B cell (primary cell): ENCODE results near the gene ACOXL. TPM values are rescaled to one million over a fixed set of nuclear protein-coding genes. Genes with fewer than 3 reads are reported as not detected.

Experiments
- ATAC-seq: fragments of 200-7000 bp; cut with Tn5 transposase; one replicate; pipeline ENCODE4 v1.10.0; 2021; ENCODE audit warnings: low read depth, mild to moderate bottlenecking, moderate number of reproducible peaks, moderate library complexity
- CTCF ChIA-PET: fragments of 350-600 bp; sonication (Branson Sonifier 250); formaldehyde crosslinking; loops from one replicate; lab custom pipeline; 2021; ENCODE audit warnings: antibody characterized with exemption, inconsistent platforms; lab: Charles Lee
- POLR2A ChIA-PET: fragments of 350-600 bp; sonication (Branson Sonifier 250); formaldehyde crosslinking; loops from one replicate; lab custom pipeline; 2021; ENCODE audit warnings: antibody characterized with exemption; lab: Charles Lee
- DNase-seq: peaks from one replicate; pipeline ENCODE4 v3.0.0; 2013
- H2AFZ ChIP-seq: 2 replicates; pipeline ENCODE4 v1.6.1; 2012; ENCODE audit warnings: mild to moderate bottlenecking, low read depth, low read length; ENCODE audit not compliant: insufficient read depth, poor library complexity, severe bottlenecking
- H3K27ac ChIP-seq, 2 donors: 1 replicate in 1 of 2; 2 replicates in 1 of 2; pipeline ENCODE4 v1.5.1; 2012 to 2013; ENCODE audit warnings: low read length in 2 of 2, mild to moderate bottlenecking in 2 of 2, moderate library complexity in 1 of 2
- H3K27me3 ChIP-seq, 4 experiments: fragments of 200-600 bp in 1 of 4; sonication (generic) in 1 of 4; replicated peaks in 1 of 4; 1 replicate in 2 of 4; 2 replicates in 2 of 4; pipeline versions ENCODE4 v1.6.1 to v1.7.0; 2013 to 2016; ENCODE audit warnings: low read length in 3 of 4, mild to moderate bottlenecking in 2 of 4, mixed read lengths in 1 of 4, moderate library complexity in 1 of 4; ENCODE audit not compliant: insufficient read depth in 4 of 4, control insufficient read depth in 3 of 4; ENCODE audit errors: control extremely low read depth in 1 of 4
- H3K36me3 ChIP-seq, 2 experiments: replicated peaks in 1 of 2; 1 replicate in 1 of 2; 2 replicates in 1 of 2; pipeline versions ENCODE4 v1.6.1 to v1.7.1; 2013; ENCODE audit warnings: low read length in 1 of 2; ENCODE audit not compliant: insufficient read depth in 2 of 2, control insufficient read depth in 1 of 2; ENCODE audit errors: control extremely low read depth in 1 of 2, extremely low read depth in 1 of 2
- H3K4me1 ChIP-seq, 2 donors: fragments of 200-600 bp in 1 of 2; sonication (generic) in 1 of 2; 1 replicate in 1 of 2; 2 replicates in 1 of 2; pipeline versions ENCODE4 v1.5.1 to v1.6.1; 2013 to 2017; ENCODE audit warnings: low read length in 2 of 2; ENCODE audit not compliant: control insufficient read depth in 2 of 2, insufficient read depth in 2 of 2
- H3K4me2 ChIP-seq: replicated peaks from 2 replicates; pipeline ENCODE3; 2012; ENCODE audit warnings: mild to moderate bottlenecking, low read depth, low read length; ENCODE audit not compliant: poor library complexity, severe bottlenecking
- H3K4me3 ChIP-seq, 5 experiments: fragments of 200-600 bp in 1 of 5; sonication (generic) in 1 of 5; 1 replicate in 3 of 5; 2 replicates in 2 of 5; pipeline versions ENCODE4 v1.5.1 to v1.7.0; 2011 to 2016; ENCODE audit warnings: low read length in 4 of 5, mild to moderate bottlenecking in 4 of 5, low read depth in 2 of 5, control low read depth in 1 of 5, moderate library complexity in 1 of 5; ENCODE audit not compliant: insufficient read depth in 1 of 5; ENCODE audit errors: control extremely low read depth in 1 of 5, extremely low read depth in 1 of 5
- H3K79me2 ChIP-seq: fragments of 200-600 bp; sonication (generic); one replicate; pipeline ENCODE4 v1.6.0; 2016; ENCODE audit warnings: low read length; ENCODE audit not compliant: control insufficient read depth, insufficient read depth
- H3K9ac ChIP-seq: fragments of 200-600 bp; sonication (generic); 2 replicates; pipeline ENCODE4 v1.6.1; 2017; ENCODE audit warnings: mild to moderate bottlenecking, low read length, moderate library complexity
- H3K9me3 ChIP-seq, 3 donors: one replicate each; pipeline versions ENCODE4 v1.6.1 to v1.7.1; 2013; ENCODE audit warnings: low read length in 2 of 3; ENCODE audit not compliant: control insufficient read depth in 2 of 3, insufficient read depth in 1 of 3; ENCODE audit errors: control extremely low read depth in 1 of 3
- H4K20me1 ChIP-seq: 2 replicates; pipeline ENCODE4 v1.6.0; 2012; ENCODE audit warnings: mild to moderate bottlenecking, low read length; ENCODE audit not compliant: insufficient read depth, control insufficient read depth, poor library complexity, severe bottlenecking
- H3K27ac Mint-ChIP-seq: one replicate; pipeline ENCODE4 v1.8.0; 2021; ENCODE audit warnings: mixed read lengths
- H3K27me3 Mint-ChIP-seq: one replicate; pipeline ENCODE4 v1.8.0; 2021; ENCODE audit warnings: mixed read lengths
- H3K4me1 Mint-ChIP-seq: one replicate; pipeline ENCODE4 v1.8.0; 2021; ENCODE audit warnings: mixed read lengths
- H3K4me3 Mint-ChIP-seq: one replicate; pipeline ENCODE4 v1.8.0; 2021; ENCODE audit warnings: mixed read lengths
- H3K9me3 Mint-ChIP-seq: one replicate; pipeline ENCODE4 v1.8.0; 2022; ENCODE audit warnings: mixed read lengths; ENCODE audit not compliant: insufficient read depth
- CTCF ChIP-seq: fragments of 200-600 bp; IDR thresholded peaks from one replicate; pipeline ENCODE4 v1.8.0; 2022; ENCODE audit warnings: antibody characterized with exemption, mild to moderate bottlenecking
- EZH2 ChIP-seq: IDR thresholded peaks from 2 replicates; pipeline ENCODE4 v1.6.1; 2012; ENCODE audit warnings: borderline replicate concordance, low read depth, mild to moderate bottlenecking, moderate library complexity, low read length; ENCODE audit not compliant: insufficient read depth, poor library complexity, severe bottlenecking
- WGBS: methylation state at CpG from one replicate; pipeline ENCODE4 v1.1.5; 2013; ENCODE audit warnings: missing lambda C conversion rate; ENCODE audit not compliant: insufficient coverage; 5-methylcytosine and 5-hydroxymethylcytosine counted together
- intact Hi-C: fragments of 100-400 bp; cut with micrococcal nuclease; formaldehyde crosslinking; loops from one replicate; pipeline ENCODE4 v1.10.0; 2022
- polyA plus RNA-seq: library from polyadenylated mRNA; depleted of rRNA; stranded (reverse); fragments of >200 nt; gene quantifications from 2 replicates; pipeline ENCODE4 v1.2.3, GENCODE V29; 2012
- total RNA-seq, 2 donors: library from RNA; stranded (reverse); fragments of 120-200 nt in 1 of 2; gene quantifications; 1 replicate in 1 of 2; 2 replicates in 1 of 2; pipeline versions ENCODE4 v1.2.3 to v1.2.4, GENCODE V29; 2013 to 2022

ACOXL gene
- total and polyA plus RNA-seq, 2 donors (not counting 1 experiment from before 2014, with no cell fraction given): 0.06 TPM; not detected in 1

- H3K27me3 Mint-ChIP-seq: peaks cover 63% of the 10 kb centered on the region
Measured at GRCh38 chr2:110716959-110717645, 15.3 kb upstream of the ACOXL start.

More at GRCh38 chr2:110716959-110717645, 15.3 kb upstream of the ACOXL start:
- no peaks in the 10 kb centered on the region for H3K36me3 ChIP-seq
- TF ChIP-seq CTCF (no peak), EZH2 (no peak)
- DNase-seq: no peak
- CTCF ChIA-PET: no interaction called here
- POLR2A ChIA-PET: no interaction called here
- H3K4me1 ChIP-seq: no peaks in the 10 kb centered on the region
- H3K79me2 ChIP-seq: no peaks in the 10 kb centered on the region
- Mint-ChIP-seq H3K4me3 (no peak overlapping the region), H3K27ac (no peak overlapping the region), H3K4me1 (no peaks in the 10 kb centered on the region), H3K9me3 (no peaks in the 10 kb centered on the region)
- no peak overlapping the region for H3K27ac ChIP-seq
- H3K4me3 ChIP-seq: no peak overlapping the region
- WGBS: no CpG with 5 or more reads among the region's 3 CpGs
- no peak overlapping the region for H2AFZ ChIP-seq
- H3K9ac ChIP-seq: no peak overlapping the region
- peaks cover 0 to 14% (median 11%) of the 10 kb centered on the region in 4 experiments for H3K27me3 ChIP-seq
- no peak for ATAC-seq
- intact Hi-C loops: no loop called here
- no peak overlapping the region for H3K4me2 ChIP-seq
- peaks cover 0 to 3% (median 0%) of the 10 kb centered on the region in 3 donors for H3K9me3 ChIP-seq
- no peaks in the 10 kb centered on the region for H4K20me1 ChIP-seq
